Measurements from ENCODE around the gene CFHR2. TPM values are rescaled to one million over a fixed set of nuclear protein-coding genes. Genes with fewer than 3 reads are reported as not detected.

Gene CFHR2
- polyA plus RNA-seq, 1 donor (not counting 4 experiments of a cell fraction or from before 2014, with no cell fraction given), result not detected

GRCh38 chr1:197001828-197002227, 58.3 kb downstream of the CFHR2 start:
- DNase-seq (ENCODE audit: low read depth, low spot score), result no peak
- dilution Hi-C loops (cut with MboI; ENCODE audit: extremely low pct_ligation_motif_present, low sequenced_read_pairs), result no loop called here
- no peak for FAIRE-seq
- Histone ChIP-seq H3K79me2 (ENCODE audit: control insufficient read depth, insufficient read depth, low read length) (no peaks in the 10 kb centered on the region), H3K36me3 (ENCODE audit: control insufficient read depth in 2 of 2, extremely low read depth in 1 of 2, insufficient read depth in 2 of 2, low read length in 2 of 2) (no peaks in the 10 kb centered on the region), H3K27ac (ENCODE audit: control insufficient read depth, insufficient read depth, low read length) (no peak overlapping the region), H3K4me1 (ENCODE audit: control insufficient read depth, extremely low read depth, insufficient read depth, low read length) (no peaks in the 10 kb centered on the region), H3K4me2 (ENCODE audit: control insufficient read depth, extremely low read depth, insufficient read depth, low read depth, low read length) (no peak overlapping the region), H3K9me3 (ENCODE audit: control insufficient read depth, low read depth, low read length) (no peaks in the 10 kb centered on the region), H3K9me1 (ENCODE audit: control insufficient read depth, extremely low read depth, insufficient read depth, low read length) (no peaks in the 10 kb centered on the region), H3K9ac (ENCODE audit: control insufficient read depth, extremely low read depth, insufficient read depth, low read length) (no peak overlapping the region), H2AFZ (ENCODE audit: control insufficient read depth, low read length) (no peak overlapping the region), H3K4me3 (ENCODE audit: control insufficient read depth in 2 of 3, extremely low read depth in 1 of 3, insufficient read depth in 2 of 3, low read depth in 1 of 3, low read length in 3 of 3) (no peak overlapping the region), H3K27me3 (ENCODE audit: control insufficient read depth, extremely low read depth, insufficient read depth, low read length) (no peaks in the 10 kb centered on the region), H4K20me1 (ENCODE audit: control insufficient read depth, extremely low read depth, insufficient read depth, low read length) (no peaks in the 10 kb centered on the region)
- no peak for TF ChIP-seq EZH2 (IDR thresholded peaks at IDR 0.05; ENCODE audit: low read length)
- TF ChIP-seq CTCF (optimal IDR thresholded peaks at IDR 0.05 in 1 of 3, IDR thresholded peaks at IDR 0.05 in 1 of 3, conservative IDR thresholded peaks at IDR 0.05 in 1 of 3; ENCODE audit: extremely low read depth in 1 of 3, insufficient read depth in 2 of 3, low read length in 3 of 3), result no peak

GRCh38 chr1:197003132-197003531, 59.6 kb downstream of the CFHR2 start:
- Histone ChIP-seq H3K9me3 (ENCODE audit: control insufficient read depth, low read depth, low read length) (no peaks in the 10 kb centered on the region), H3K36me3 (ENCODE audit: control insufficient read depth in 2 of 2, extremely low read depth in 1 of 2, insufficient read depth in 2 of 2, low read length in 2 of 2) (no peaks in the 10 kb centered on the region), H4K20me1 (ENCODE audit: control insufficient read depth, extremely low read depth, insufficient read depth, low read length) (no peaks in the 10 kb centered on the region), H3K79me2 (ENCODE audit: control insufficient read depth, insufficient read depth, low read length) (no peaks in the 10 kb centered on the region), H3K9ac (ENCODE audit: control insufficient read depth, extremely low read depth, insufficient read depth, low read length) (no peak overlapping the region), H3K4me2 (ENCODE audit: control insufficient read depth, extremely low read depth, insufficient read depth, low read depth, low read length) (no peak overlapping the region), H3K27ac (ENCODE audit: control insufficient read depth, insufficient read depth, low read length) (no peak overlapping the region), H3K4me1 (ENCODE audit: control insufficient read depth, extremely low read depth, insufficient read depth, low read length) (no peaks in the 10 kb centered on the region), H3K9me1 (ENCODE audit: control insufficient read depth, extremely low read depth, insufficient read depth, low read length) (no peaks in the 10 kb centered on the region), H2AFZ (ENCODE audit: control insufficient read depth, low read length) (no peak overlapping the region), H3K27me3 (ENCODE audit: control insufficient read depth, extremely low read depth, insufficient read depth, low read length) (no peaks in the 10 kb centered on the region), H3K4me3 (ENCODE audit: control insufficient read depth in 2 of 3, extremely low read depth in 1 of 3, insufficient read depth in 2 of 3, low read depth in 1 of 3, low read length in 3 of 3) (no peak overlapping the region)
- FAIRE-seq (no peak), DNase-seq (ENCODE audit: low read depth, low spot score) (no peak)
- dilution Hi-C loops (cut with MboI; ENCODE audit: extremely low pct_ligation_motif_present, low sequenced_read_pairs), result no loop called here
- TF ChIP-seq EZH2 (IDR thresholded peaks at IDR 0.05; ENCODE audit: low read length) (no peak), CTCF (optimal IDR thresholded peaks at IDR 0.05 in 1 of 3, IDR thresholded peaks at IDR 0.05 in 1 of 3, conservative IDR thresholded peaks at IDR 0.05 in 1 of 3; ENCODE audit: extremely low read depth in 1 of 3, insufficient read depth in 2 of 3, low read length in 3 of 3) (no peak)

All from keratinocyte (primary cell).